Measurements from ENCODE around the gene NPEPL1.
"Not testable (repeated sequence)": the region's sequence is repeated elsewhere in the genome, so short reads cannot be mapped to it uniquely, and the experiment has no call there.

The NPEPL1 gene

GRCh38 chr20:58712806-58713731 lies 20.5 kb downstream of the NPEPL1 start:
- no peak for DNase-seq (ENCODE audit: low read depth in 2 of 3, low spot score in 2 of 3)

- no peak for DNase-seq (ENCODE audit: low read depth in 2 of 3, low spot score in 2 of 3)
Observed at GRCh38 chr20:58713801-58714339, 21.3 kb downstream of the NPEPL1 start.

GRCh38 chr20:58714340-58714922 lies 21.8 kb downstream of the NPEPL1 start:
- no peak for DNase-seq (ENCODE audit: low read depth in 2 of 3, low spot score in 2 of 3)

DNA sequence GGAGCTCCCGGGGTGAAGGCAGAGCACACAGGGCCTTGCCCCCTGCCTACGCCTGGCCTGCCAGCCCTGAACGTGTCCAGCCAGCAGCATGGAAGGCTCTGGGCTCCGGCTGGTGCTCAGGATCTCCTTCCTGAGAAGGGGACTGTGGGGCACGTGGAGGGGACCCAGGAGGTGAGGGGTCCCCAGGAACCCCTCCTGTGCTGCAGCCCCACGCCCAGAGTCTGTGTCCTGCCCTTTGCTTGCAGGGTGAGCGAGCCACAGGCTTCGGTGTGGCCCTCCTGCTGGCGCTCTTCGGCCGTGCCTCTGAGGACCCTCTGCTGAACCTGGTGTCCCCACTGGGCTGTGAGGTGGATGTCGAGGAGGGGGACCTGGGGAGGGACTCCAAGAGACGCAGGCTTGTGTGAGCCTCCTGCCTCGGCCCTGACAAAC lies 22.3 kb downstream of the NPEPL1 start:
- DNase-seq (ENCODE audit: low read depth in 2 of 3, low spot score in 2 of 3): no peak

DNA sequence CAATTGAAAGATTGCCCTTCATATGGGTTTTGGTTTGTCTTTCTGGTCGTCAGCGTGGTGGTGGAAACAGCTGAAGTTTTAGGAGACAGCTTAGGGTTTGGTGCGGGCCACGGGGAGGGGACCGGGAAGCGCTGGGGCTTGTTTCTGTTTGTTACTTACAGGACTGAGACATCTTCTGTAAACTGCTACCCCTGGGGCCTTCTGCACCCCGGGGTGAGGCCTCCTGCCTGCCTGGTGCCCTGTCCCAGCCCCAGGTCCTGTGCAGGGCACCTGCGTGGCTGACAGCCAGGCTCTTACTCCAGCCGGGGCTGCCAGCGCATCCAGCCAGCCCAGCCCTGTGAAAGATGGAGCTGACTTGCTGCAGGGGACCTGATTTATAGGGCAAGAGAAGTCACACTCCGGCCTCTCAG lies 22.8 kb downstream of the NPEPL1 start:
- DNase-seq (ENCODE audit: low read depth in 2 of 3, low spot score in 2 of 3): no peak

DNA sequence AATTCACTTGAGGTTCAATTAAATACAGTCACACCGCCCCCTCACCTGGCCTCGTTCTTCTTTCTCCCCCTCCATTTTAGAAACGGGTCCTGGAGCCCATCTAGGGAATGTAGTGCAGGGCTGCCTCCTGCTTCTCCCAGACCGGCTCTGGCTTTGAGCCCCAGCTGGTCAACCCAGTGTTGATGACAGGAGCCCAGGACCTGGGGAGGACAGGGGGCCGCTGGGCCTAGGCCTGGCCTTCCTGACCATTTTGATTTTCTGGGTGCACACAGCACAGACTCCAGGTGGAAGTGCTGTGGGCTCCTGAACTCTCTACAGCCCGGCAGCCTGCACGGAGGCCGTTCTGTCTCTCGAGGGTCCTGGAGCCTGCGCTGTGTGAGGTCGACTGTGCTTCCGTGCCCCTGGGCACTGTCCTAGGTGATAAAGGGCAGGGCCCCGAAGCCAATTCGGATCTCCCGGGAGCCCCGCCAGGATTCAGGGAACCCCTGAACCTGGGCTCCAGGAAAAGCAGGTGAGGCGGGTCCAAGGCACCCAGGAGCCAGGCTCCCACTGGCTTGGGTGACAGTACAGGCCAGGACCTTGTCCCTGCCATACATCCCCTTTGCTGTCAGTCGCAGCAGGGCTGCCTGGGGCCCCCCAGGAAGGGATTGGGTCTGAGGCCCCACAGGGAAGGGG lies 23.3 kb downstream of the NPEPL1 start:
- no peak for DNase-seq (ENCODE audit: low read depth in 2 of 3, low spot score in 2 of 3)

GRCh38 chr20:58716476-58717277 lies 24.1 kb downstream of the NPEPL1 start:
- DNase-seq (ENCODE audit: low read depth in 2 of 3, low spot score in 2 of 3): no peak

GRCh38 chr20:58717278-58718091 lies 24.9 kb downstream of the NPEPL1 start:
- DNase-seq (ENCODE audit: low read depth in 2 of 3, low spot score in 2 of 3): no peak

DNA sequence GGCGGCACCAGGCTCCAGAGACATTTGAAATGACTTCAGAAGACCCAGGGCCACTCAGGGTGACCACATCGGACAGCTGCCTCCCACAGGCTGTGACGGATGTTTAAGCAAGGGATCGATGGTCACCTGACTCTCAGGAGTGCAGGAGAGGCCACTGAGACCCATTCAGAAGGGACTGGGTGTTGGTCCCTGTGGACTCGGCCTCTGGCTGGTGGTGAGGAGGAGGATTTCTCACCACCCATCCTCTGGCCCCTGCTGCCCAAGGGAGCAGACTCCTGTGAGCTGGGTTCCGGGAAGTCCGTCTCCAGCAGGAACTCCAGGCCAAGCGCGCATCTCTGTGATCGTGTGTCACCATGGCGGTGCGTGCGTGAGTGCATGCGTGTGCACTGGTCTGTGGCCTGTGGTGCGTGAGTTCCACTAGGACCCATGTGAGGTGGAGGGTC lies 25.5 kb downstream of the NPEPL1 start:
- DNase-seq (ENCODE audit: low read depth in 2 of 3, low spot score in 2 of 3): no peak

DNA sequence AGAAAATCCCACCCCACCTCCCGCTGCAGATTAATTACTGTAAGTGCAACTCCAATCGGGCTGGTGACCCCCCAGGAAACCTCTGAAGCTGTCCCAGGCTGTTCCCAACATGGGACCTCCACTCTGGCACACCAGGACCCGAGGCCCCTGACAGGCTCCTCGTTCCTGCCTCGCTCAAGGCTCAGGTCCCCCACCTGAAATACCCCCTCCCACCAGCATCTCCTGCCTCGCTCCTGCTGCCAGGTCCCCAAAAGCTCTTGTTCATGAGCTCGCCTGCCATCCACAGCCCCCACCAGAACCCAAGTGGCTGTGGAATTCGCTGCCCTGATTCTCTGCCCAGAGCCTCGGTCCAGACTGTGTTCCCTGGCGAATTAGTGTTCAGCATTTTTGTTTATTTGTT lies 26.1 kb downstream of the NPEPL1 start:
- DNase-seq (ENCODE audit: low read depth in 2 of 3, low spot score in 2 of 3): no peak

DNA sequence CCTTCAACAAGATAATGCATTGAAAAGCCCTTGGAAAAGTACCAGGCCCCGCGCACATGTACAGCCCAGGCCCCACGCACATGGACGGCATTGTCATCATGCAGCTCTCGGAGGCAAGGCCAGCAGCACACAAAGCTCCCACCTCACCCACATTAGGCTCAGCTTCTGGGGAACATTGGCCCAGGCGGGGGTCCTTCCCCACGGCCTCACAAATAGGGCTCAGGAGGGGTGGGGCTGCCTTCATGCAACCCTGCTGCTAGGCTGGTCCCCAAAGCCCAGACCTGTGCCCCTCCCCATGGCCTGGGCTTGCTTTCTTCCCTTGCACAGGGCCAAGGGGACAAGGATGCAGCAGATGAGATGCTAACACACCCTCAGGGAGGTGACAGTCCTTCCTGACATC lies 26.7 kb downstream of the NPEPL1 start:
- no peak for DNase-seq (ENCODE audit: low read depth in 2 of 3, low spot score in 2 of 3)

DNA sequence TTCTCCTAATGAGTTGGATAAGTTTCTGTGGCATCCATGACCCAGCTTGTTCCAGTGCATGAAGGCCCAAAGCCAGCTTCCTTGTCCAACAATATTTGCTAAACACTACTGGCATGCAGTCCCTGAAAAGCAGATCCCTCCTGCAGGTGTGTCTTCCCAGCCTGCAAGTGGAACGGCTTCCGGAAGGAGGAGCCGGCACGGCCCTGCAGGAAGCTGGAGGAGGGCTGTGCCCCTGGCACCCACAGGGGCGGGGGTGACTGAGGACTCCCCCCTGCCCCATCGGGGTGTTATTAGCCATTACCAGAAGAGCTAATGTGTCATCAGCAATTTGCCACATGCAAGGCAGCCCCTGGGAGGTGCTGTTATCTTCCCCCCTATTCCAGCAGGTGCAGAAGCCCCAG lies 27.4 kb downstream of the NPEPL1 start:
- DNase-seq (ENCODE audit: low read depth in 2 of 3, low spot score in 2 of 3): no peak

GRCh38 chr20:58720890-58721289 lies 28.3 kb downstream of the NPEPL1 start:
- no peak for DNase-seq (ENCODE audit: low read depth in 2 of 3, low spot score in 2 of 3)

- DNase-seq (ENCODE audit: low read depth in 2 of 3, low spot score in 2 of 3): no peak
Observed at GRCh38 chr20:58721951-58722778, 29.6 kb downstream of the NPEPL1 start.

DNA sequence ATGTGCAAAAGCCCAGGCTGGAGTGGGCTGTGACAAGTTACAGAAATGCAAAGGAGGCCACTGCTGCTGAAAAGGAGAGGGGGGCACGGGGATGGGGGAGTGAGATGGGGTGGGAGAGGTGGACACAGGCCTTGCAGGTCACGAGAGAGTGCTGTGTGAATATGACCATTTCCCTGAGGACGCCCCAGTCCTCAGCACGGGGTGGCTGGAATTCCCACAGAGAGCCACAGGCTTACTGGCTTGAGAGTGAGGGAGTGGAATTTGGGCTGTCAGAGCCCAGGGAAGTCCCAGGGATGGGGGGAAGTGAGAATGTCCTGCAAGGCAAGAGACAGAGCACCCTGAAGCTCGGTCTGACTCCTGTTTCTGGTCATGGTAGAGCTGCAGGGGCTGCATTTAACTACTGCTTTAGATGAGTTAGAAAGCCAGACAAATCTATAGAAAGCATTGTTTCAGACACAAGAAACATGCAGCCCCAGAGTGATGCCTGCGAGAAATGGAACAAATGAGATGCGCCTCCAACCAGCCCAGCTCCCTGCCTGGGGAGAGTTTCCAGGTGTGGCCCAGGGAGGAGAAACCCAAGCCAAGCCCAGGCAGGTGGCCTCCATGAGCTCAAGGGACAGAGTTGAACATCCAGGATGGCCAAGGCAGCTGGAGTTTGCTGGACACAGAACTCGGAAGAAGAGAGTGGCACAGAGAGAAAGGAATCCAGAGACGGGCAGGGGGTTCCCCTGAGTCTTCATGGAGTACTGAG lies 30.5 kb downstream of the NPEPL1 start:
- DNase-seq (ENCODE audit: low read depth in 2 of 3, low spot score in 2 of 3): no peak

DNA sequence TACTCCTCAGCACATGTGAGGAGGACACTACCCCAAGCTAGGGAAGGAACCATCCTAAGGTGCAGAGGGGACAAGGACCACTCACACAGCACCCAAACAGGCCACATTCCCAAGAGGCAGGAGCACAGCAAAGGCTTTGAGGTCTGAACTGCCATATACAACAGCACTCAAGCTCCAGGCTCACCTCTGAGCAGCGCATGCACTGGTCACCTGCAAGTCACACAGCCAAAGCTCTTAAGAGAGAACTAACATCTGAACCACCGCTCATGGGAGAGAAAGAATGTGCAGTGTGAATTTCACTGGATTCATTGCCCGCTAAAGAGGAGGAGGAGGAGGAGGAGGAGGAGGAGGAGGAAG lies 31.0 kb downstream of the NPEPL1 start:
- no peak for DNase-seq (ENCODE audit: low read depth in 2 of 3, low spot score in 2 of 3)

GRCh38 chr20:58726156-58726555 lies 33.6 kb downstream of the NPEPL1 start:
- DNase-seq (ENCODE audit: low read depth in 2 of 3, low spot score in 2 of 3): not testable (repeated sequence)

GRCh38 chr20:58731192-58731591 lies 38.6 kb downstream of the NPEPL1 start:
- no peak for DNase-seq (ENCODE audit: low read depth in 2 of 3, low spot score in 2 of 3)

DNA sequence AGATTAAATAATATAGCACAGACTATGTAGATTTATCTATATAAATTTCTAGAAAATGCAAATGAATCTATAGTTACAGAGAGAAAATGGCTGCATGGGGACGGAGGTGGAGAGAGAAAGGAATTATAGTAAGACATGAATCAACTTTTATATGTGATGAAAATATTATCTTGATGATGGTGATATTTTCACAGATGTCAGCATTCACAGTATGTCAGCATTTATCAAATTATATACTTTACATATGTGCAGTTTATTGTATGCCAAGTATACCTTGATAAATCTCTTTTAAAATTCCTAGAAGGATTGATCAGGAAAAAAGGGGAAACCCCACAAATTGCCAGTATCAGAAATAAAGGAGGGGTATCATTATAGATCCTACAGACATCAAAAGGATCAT lies 44.6 kb downstream of the NPEPL1 start:
- no peak for DNase-seq (ENCODE audit: low read depth in 2 of 3, low spot score in 2 of 3)

Measured in activated CD8-positive, alpha-beta memory T cell treated with anti-CD3 and anti-CD28 coated beads for 48 hours (primary cell).